Esophagus squamous epithelium (tissue), 5 donors: ENCODE data around the gene SOX13. TPM values are rescaled to one million over a fixed set of nuclear protein-coding genes. Genes with fewer than 3 reads are reported as not detected.

Experiments used
- DNase-seq: peaks from one replicate; lab custom pipeline; 2025; lab: John Stamatoyannopoulos, UW
- H3K27ac ChIP-seq, 4 donors: fragments of 200-600 bp; sonication (generic); one replicate each; pipeline ENCODE4 v1.5.1; 2016 to 2019; ENCODE audit warnings: mild to moderate bottlenecking in 1 of 4
- H3K27me3 ChIP-seq, 4 donors: fragments of 200-600 bp; sonication (generic); 1 replicate in 3 of 4; 2 replicates in 1 of 4; pipeline versions ENCODE4 v1.5.1 to v1.6.0; 2017 to 2021; ENCODE audit warnings: antibody characterized with exemption in 1 of 4
- H3K36me3 ChIP-seq, 3 donors: fragments of 200-600 bp; sonication (generic); one replicate each; pipeline ENCODE4 v1.5.1; 2016 to 2019
- H3K4me1 ChIP-seq, 3 donors: fragments of 200-600 bp; sonication (generic); one replicate each; pipeline ENCODE4 v1.5.1; 2017 to 2019
- H3K4me3 ChIP-seq, 4 donors: fragments of 200-600 bp; sonication (generic); 1 replicate in 3 of 4; 2 replicates in 1 of 4; pipeline ENCODE4 v1.5.1; 2016 to 2019; ENCODE audit warnings: mild to moderate bottlenecking in 2 of 4, moderate library complexity in 1 of 4
- H3K9me3 ChIP-seq, 3 donors: fragments of 200-600 bp; sonication (generic); one replicate each; pipeline ENCODE4 v1.5.1; 2016 to 2019
- CTCF ChIP-seq, 6 experiments: fragments of 450-650 bp in 4 of 6; fragments of 200-600 bp in 2 of 6; sonication (generic) in 2 of 6; IDR thresholded peaks; one replicate each; pipeline ENCODE4 v1.5.1; 2016 to 2019; ENCODE audit warnings: antibody characterized with exemption in 6 of 6, mild to moderate bottlenecking in 4 of 6, moderate library complexity in 4 of 6
- POLR2A ChIP-seq, 4 donors: fragments of 450-650 bp; IDR thresholded peaks; one replicate each; pipeline ENCODE4 v1.6.1; 2017; ENCODE audit warnings: antibody characterized with exemption in 4 of 4, mild to moderate bottlenecking in 4 of 4, moderate library complexity in 3 of 4
- WGBS, 2 donors: methylation state at CpG; one replicate each; pipeline ENCODE4 v1.1.5; 2018; 5-methylcytosine and 5-hydroxymethylcytosine counted together
- intact Hi-C: fragments of 100-400 bp; cut with DNase I; formaldehyde crosslinking; loops from one replicate; pipeline ENCODE4 v1.15.0; 2022
- total RNA-seq, 4 donors: library from RNA; depleted of rRNA; stranded (reverse); fragments of >200 nt; gene quantifications; one replicate each; pipeline ENCODE4 v1.1.0, GENCODE V29; 2016
- donor health status: DM: yes; HTN: yes; CAD: no.

The SOX13 gene
- total RNA-seq, 4 donors from 2014 or later, result 9.0 to 21.2 (median 14.5) TPM

- WGBS, 2 donors, result 94% methylated on average over 2 of the region's 2 CpGs
- peak overlapping the region in 3 of 4 donors; percentile 19 to 39 (median 39) for H3K27ac ChIP-seq
- intact Hi-C loops, result no loop called here
- H3K9me3 ChIP-seq, result no peaks in the 10 kb centered on the region
- H3K4me3 ChIP-seq, result no peak overlapping the region
- no peak for DNase-seq
- H3K27me3 ChIP-seq, result no peaks in the 10 kb centered on the region
- peaks cover 0 to 8% (median 0%) of the 10 kb centered on the region in 3 donors for H3K36me3 ChIP-seq
- TF ChIP-seq CTCF (IDR thresholded peaks at IDR 0.05), result no peak
- no peak for TF ChIP-seq POLR2A (IDR thresholded peaks at IDR 0.05)
- H3K4me1 ChIP-seq, result peaks cover 15 to 83% (median 28%) of the 10 kb centered on the region in 3 donors
Measured at GRCh38 chr1:204107892-204108291, 35.0 kb downstream of the SOX13 start.

- Histone ChIP-seq H3K36me3 (peaks cover 0 to 8% (median 0%) of the 10 kb centered on the region in 3 donors), H3K4me3 (no peak overlapping the region), H3K4me1 (peaks cover 10 to 83% (median 26%) of the 10 kb centered on the region in 3 donors), H3K27me3 (no peaks in the 10 kb centered on the region), H3K9me3 (no peaks in the 10 kb centered on the region), H3K27ac (peak overlapping the region in 3 of 4 donors; percentile 39 to 60 (median 54))
- intact Hi-C loops, result no loop called here
- WGBS, 2 donors, result 55 to 68% methylated on average over 14 of the region's 21 CpGs
- TF ChIP-seq POLR2A (IDR thresholded peaks at IDR 0.05) (no peak), CTCF (IDR thresholded peaks at IDR 0.05) (no peak)
- no peak for DNase-seq
Measured at GRCh38 chr1:204108312-204109141, 35.6 kb downstream of the SOX13 start.

- TF ChIP-seq CTCF (IDR thresholded peaks at IDR 0.05) (no peak), POLR2A (IDR thresholded peaks at IDR 0.05) (no peak)
- intact Hi-C loops, result no loop called here
- 80 to 90% methylated on average over 3 to 5 of the region's 5 CpGs for WGBS, 2 donors
Measured at GRCh38 chr1:204110894-204111633, 38.1 kb downstream of the SOX13 start.

GRCh38 chr1:204112876-204113730 is 40.2 kb downstream of the SOX13 start:
- peaks cover 0 to 36% (median 0%) of the 10 kb centered on the region in 3 donors for H3K36me3 ChIP-seq
- H3K4me1 ChIP-seq, result peaks cover 4 to 67% (median 14%) of the 10 kb centered on the region in 3 donors
- 71 to 74% methylated on average over 5 to 7 of the region's 11 CpGs for WGBS, 2 donors
- H3K27me3 ChIP-seq, result no peaks in the 10 kb centered on the region
- intact Hi-C loops, result no loop called here
- TF ChIP-seq CTCF (IDR thresholded peaks at IDR 0.05) (no peak), POLR2A (IDR thresholded peaks at IDR 0.05) (no peak)
- DNase-seq, result no peak
- H3K4me3 ChIP-seq, result no peak overlapping the region
- no peaks in the 10 kb centered on the region for H3K9me3 ChIP-seq
- peak overlapping the region in 2 of 4 donors; percentile 21 to 44 for H3K27ac ChIP-seq

More at GRCh38 chr1:204110894-204111633, 38.1 kb downstream of the SOX13 start:
- H3K36me3 ChIP-seq, result peaks cover 0 to 24% (median 0%) of the 10 kb centered on the region in 3 donors
- H3K9me3 ChIP-seq, result no peaks in the 10 kb centered on the region
- no peak for DNase-seq
- no peak overlapping the region for H3K27ac ChIP-seq
- H3K27me3 ChIP-seq, result no peaks in the 10 kb centered on the region
- no peak overlapping the region for H3K4me3 ChIP-seq
- peaks cover 4 to 69% (median 18%) of the 10 kb centered on the region in 3 donors for H3K4me1 ChIP-seq
